GM23338 (cell line): ENCODE results near the gene KCNK17. TPM values are rescaled to one million over a fixed set of nuclear protein-coding genes. Genes with fewer than 3 reads are reported as not detected.
A peak's percentile ranks its signal among the peaks of the same experiment; 100 is the strongest.

Experiments
- ATAC-seq: fragments of 200-7000 bp; cut with Tn5 transposase; 3 replicates; pipeline ENCODE4 v1.9.1; 2020
- DNase-seq: peaks from one replicate; pipeline ENCODE4 v3.0.0-alpha.2; 2015; ENCODE audit warnings: low spot score
- H2AFZ ChIP-seq: fragments of 200-600 bp; sonication (generic); 2 replicates; pipeline ENCODE4 v1.8.0; 2016; ENCODE audit warnings: antibody characterized with exemption, mild to moderate bottlenecking, moderate library complexity
- H3F3A ChIP-seq: fragments of 200-600 bp; sonication (generic); replicated peaks from 2 replicates; pipeline ENCODE4 v1.8.0; 2017; ENCODE audit warnings: antibody characterized with exemption, mixed run types, low read depth
- H3K27ac ChIP-seq: fragments of 200-600 bp; sonication (generic); 2 replicates; pipeline ENCODE4 v1.6.1; 2016; ENCODE audit warnings: low read depth
- H3K27me3 ChIP-seq: fragments of 200-600 bp; sonication (generic); 2 replicates; pipeline ENCODE4 v1.8.0; 2016; ENCODE audit warnings: mild to moderate bottlenecking, mixed run types, moderate library complexity; ENCODE audit not compliant: insufficient read depth
- H3K36me3 ChIP-seq: fragments of 200-600 bp; sonication (generic); 2 replicates; pipeline ENCODE4 v1.8.0; 2016; ENCODE audit warnings: mild to moderate bottlenecking; ENCODE audit not compliant: insufficient read depth
- H3K4me1 ChIP-seq: fragments of 200-600 bp; sonication (generic); 2 replicates; pipeline ENCODE4 v1.8.0; 2016; ENCODE audit warnings: mild to moderate bottlenecking, moderate library complexity; ENCODE audit not compliant: insufficient read depth
- H3K4me2 ChIP-seq: fragments of 200-600 bp; sonication (generic); 2 replicates; pipeline ENCODE4 v1.7.1; 2017; ENCODE audit warnings: mixed run types
- H3K4me3 ChIP-seq: fragments of 200-600 bp; sonication (generic); 2 replicates; pipeline ENCODE4 v1.6.1; 2016; ENCODE audit warnings: mixed run types
- H3K79me2 ChIP-seq: fragments of 200-600 bp; sonication (generic); replicated peaks from 2 replicates; pipeline ENCODE4 v1.8.0; 2017; ENCODE audit warnings: mild to moderate bottlenecking; ENCODE audit not compliant: insufficient read depth
- H3K9me2 ChIP-seq: fragments of 200-600 bp; sonication (generic); 2 replicates; pipeline ENCODE4 v1.8.0; 2017; ENCODE audit not compliant: insufficient read depth
- H4K20me1 ChIP-seq: fragments of 200-600 bp; sonication (generic); replicated peaks from 2 replicates; pipeline ENCODE4 v1.8.0; 2017; ENCODE audit warnings: mild to moderate bottlenecking; ENCODE audit not compliant: insufficient read depth
- H3K27ac Mint-ChIP-seq: 2 replicates; pipeline ENCODE4 v1.8.0; 2020; ENCODE audit warnings: inconsistent platforms, mild to moderate bottlenecking, moderate library complexity, mixed read lengths
- H3K27me3 Mint-ChIP-seq: 3 replicates; pipeline ENCODE4 v1.8.0; 2022; ENCODE audit warnings: low read depth, mild to moderate bottlenecking, moderate library complexity, mixed read lengths, inconsistent platforms; ENCODE audit not compliant: insufficient read depth, poor library complexity
- H3K36me3 Mint-ChIP-seq: 3 replicates; pipeline ENCODE4 v1.8.0; 2021; ENCODE audit warnings: low read depth, mild to moderate bottlenecking, inconsistent platforms, moderate library complexity, mixed read lengths
- H3K4me1 Mint-ChIP-seq: 3 replicates; pipeline ENCODE4 v1.8.0; 2020; ENCODE audit warnings: mild to moderate bottlenecking, inconsistent platforms, mixed read lengths
- H3K4me3 Mint-ChIP-seq: 3 replicates; pipeline ENCODE4 v1.8.0; 2021; ENCODE audit warnings: moderate library complexity, mild to moderate bottlenecking, inconsistent platforms, mixed read lengths
- H3K9me3 Mint-ChIP-seq: 3 replicates; pipeline ENCODE4 v1.8.0; 2020; ENCODE audit warnings: moderate library complexity, mild to moderate bottlenecking, inconsistent platforms, mixed read lengths
- CTCF ChIP-seq, 2 experiments: fragments of 200-600 bp in 1 of 2; sonication (generic) in 1 of 2; conservative IDR thresholded peaks; 2 replicates each; pipeline versions ENCODE4 v1.5.1 to v1.6.1; 2016 to 2017; ENCODE audit warnings: antibody characterized with exemption in 2 of 2, low read depth in 2 of 2, mild to moderate bottlenecking in 2 of 2, moderate library complexity in 1 of 2
- EZH2phosphoT487 ChIP-seq: fragments of 200-600 bp; sonication (generic); IDR thresholded peaks from one replicate; pipeline ENCODE4 v1.8.1; 2018; ENCODE audit warnings: antibody characterized with exemption; ENCODE audit not compliant: unreplicated experiment
- POLR2AphosphoS5 ChIP-seq: IDR thresholded peaks from 2 replicates; pipeline ENCODE4 v1.6.1; 2016; ENCODE audit warnings: antibody characterized with exemption, low read depth
- STAT1 ChIP-seq: IDR thresholded peaks from one replicate; pipeline ENCODE4 v1.6.1; 2016; ENCODE audit warnings: antibody characterized with exemption; ENCODE audit not compliant: unreplicated experiment
- ZNF114 ChIP-seq: fragments of 250-450 bp; sonication (Bioruptor Pico); IDR thresholded peaks from 2 replicates; pipeline ENCODE4 v1.5.0; 2020; ENCODE audit warnings: mild to moderate bottlenecking, moderate library complexity
- ZNF331 ChIP-seq: fragments of 250-450 bp; sonication (Bioruptor Pico); IDR thresholded peaks from 2 replicates; pipeline ENCODE4 v1.5.0; 2020; ENCODE audit warnings: low read depth, mild to moderate bottlenecking, moderate library complexity
- ZNF462 ChIP-seq: fragments of 250-450 bp; sonication (Bioruptor Pico); IDR thresholded peaks from 2 replicates; pipeline ENCODE4 v1.5.0; 2020; ENCODE audit warnings: mild to moderate bottlenecking, moderate library complexity
- polyA plus RNA-seq: library from polyadenylated mRNA; unstranded; fragments of >200 nt; fragmentation: Nextera tagmentation; extraction: Ambion mirVana; gene quantifications from 2 replicates; pipeline ENCODE4 v1.2.1, GENCODE V29; 2016
- total RNA-seq: library from RNA; depleted of rRNA; stranded (reverse); fragments of >200 nt; shearing (Covaris generic); gene quantifications from 2 replicates; pipeline ENCODE4 v1.2.3, GENCODE V29; 2014

Gene KCNK17
- total and polyA plus RNA-seq, 2 experiments from 2014 or later: 2.2 to 3.1 TPM

GRCh38 chr6:39319621-39320362, 5.6 kb upstream of the KCNK17 start:
- H3K27me3 Mint-ChIP-seq: peaks cover 21% of the 10 kb centered on the region
- H2AFZ ChIP-seq: no peak overlapping the region
- no peak for ATAC-seq

GRCh38 chr6:39317256-39317655, 3.0 kb upstream of the KCNK17 start:
- no peak for TF ChIP-seq CTCF (conservative IDR thresholded peaks at IDR 0.05; ENCODE audit: low read depth in 2 of 2)
- TF ChIP-seq EZH2phosphoT487: no peak
- TF ChIP-seq ZNF462: no peak
- no peak for TF ChIP-seq ZNF114 (CRISPR knock-in tag)
- TF ChIP-seq ZNF331 (CRISPR knock-in tag): no peak
- no peak for TF ChIP-seq POLR2AphosphoS5
- no peak for TF ChIP-seq STAT1
- H3K4me1 ChIP-seq: 0 out of 2 replicates have a peak, but pooled peaks cover 6% of the 10 kb centered on the region
- no peak overlapping the region for H3K4me2 ChIP-seq
- no peak overlapping the region for H3K27ac ChIP-seq
- peaks cover 38% of the 10 kb centered on the region for H3K27me3 ChIP-seq
- no peaks in the 10 kb centered on the region for H4K20me1 ChIP-seq
- no peaks in the 10 kb centered on the region for H3K36me3 Mint-ChIP-seq
- peaks cover 46% of the 10 kb centered on the region for H3K27me3 Mint-ChIP-seq
- no peak overlapping the region for H3K27ac Mint-ChIP-seq
- DNase-seq (no peak), ATAC-seq (no peak)
- H3K4me3 Mint-ChIP-seq: no peak overlapping the region
- H3K4me3 ChIP-seq: no peak overlapping the region
- H3K9me2 ChIP-seq: peaks cover 5% of the 10 kb centered on the region
- no peaks in the 10 kb centered on the region for H3K36me3 ChIP-seq
- no peaks in the 10 kb centered on the region for H3F3A ChIP-seq
- no peaks in the 10 kb centered on the region for H3K9me3 Mint-ChIP-seq
- H3K4me1 Mint-ChIP-seq: no peaks in the 10 kb centered on the region
- no peaks in the 10 kb centered on the region for H3K79me2 ChIP-seq
- no peak overlapping the region for H2AFZ ChIP-seq

More at GRCh38 chr6:39319621-39320362, 5.6 kb upstream of the KCNK17 start:
- Histone ChIP-seq H3K79me2 (no peaks in the 10 kb centered on the region), H3K4me2 (no peak overlapping the region), H3K9me2 (peaks cover 5% of the 10 kb centered on the region), H3F3A (no peaks in the 10 kb centered on the region), H4K20me1 (no peaks in the 10 kb centered on the region), H3K27me3 (peaks cover 13% of the 10 kb centered on the region), H3K4me3 (no peak overlapping the region), H3K4me1 (no peaks in the 10 kb centered on the region), H3K27ac (no peak overlapping the region), H3K36me3 (no peaks in the 10 kb centered on the region)
- H3K36me3 Mint-ChIP-seq: no peaks in the 10 kb centered on the region
- H3K9me3 Mint-ChIP-seq: no peaks in the 10 kb centered on the region
- no peak overlapping the region for H3K27ac Mint-ChIP-seq
- TF ChIP-seq CTCF (conservative IDR thresholded peaks at IDR 0.05; ENCODE audit: low read depth in 2 of 2): 0 out of 4 replicates have a peak, but pooled peaks of 1 of the 2 experiments have one; percentile 6
- TF ChIP-seq ZNF114 (CRISPR knock-in tag): no peak
- H3K4me1 Mint-ChIP-seq: no peaks in the 10 kb centered on the region
- no peak for DNase-seq
- H3K4me3 Mint-ChIP-seq: no peak overlapping the region
